H1 (cell line): Measurements from ENCODE around the gene SLC35F3. TPM values are rescaled to one million over a fixed set of nuclear protein-coding genes. Genes with fewer than 3 reads are reported as not detected.

Source experiments
- CTCF ChIA-PET: fragments of 300-600 bp; sonication (Branson Sonifier 250); formaldehyde crosslinking; loops from one replicate; lab custom pipeline; 2021; ENCODE audit not compliant: partially characterized antibody; lab: Charles Lee
- POLR2A ChIA-PET: fragments of 300-600 bp; sonication (Branson Sonifier 250); formaldehyde crosslinking; loops from one replicate; lab custom pipeline; 2021; ENCODE audit warnings: inconsistent platforms; ENCODE audit not compliant: partially characterized antibody; lab: Charles Lee
- DNase-seq, 2 experiments: peaks; one replicate each; pipeline versions ENCODE4 v3.0.0 to v3.0.0-alpha.2; 2010 to 2022; ENCODE audit warnings: low spot score in 2 of 2, low read depth in 1 of 2, mixed read lengths in 1 of 2
- FAIRE-seq: peaks from 2 replicates; lab custom pipeline; 2011; peaks lifted over from hg19 to GRCh38; lab: Jason Lieb, UNC
- H2AFZ ChIP-seq: 2 replicates; pipeline ENCODE4 v1.8.1; 2012; ENCODE audit warnings: low read length, inconsistent platforms
- H2AK5ac ChIP-seq: 2 replicates; pipeline ENCODE4 v1.6.1; 2013; ENCODE audit warnings: low read depth, low read length
- H2BK120ac ChIP-seq: replicated peaks from 2 replicates; pipeline ENCODE3; 2013; ENCODE audit warnings: low read depth, low read length, inconsistent platforms
- H2BK12ac ChIP-seq: 2 replicates; pipeline ENCODE4 v1.6.1; 2013; ENCODE audit warnings: low read depth, low read length
- H2BK15ac ChIP-seq: 2 replicates; pipeline ENCODE4 v1.6.1; 2013; ENCODE audit warnings: low read length
- H2BK20ac ChIP-seq: 2 replicates; pipeline ENCODE4 v1.6.1; 2013; ENCODE audit warnings: low read length
- H2BK5ac ChIP-seq: 2 replicates; pipeline ENCODE4 v1.6.1; 2013; ENCODE audit warnings: low read depth, low read length
- H3K14ac ChIP-seq: 2 replicates; pipeline ENCODE4 v1.6.1; 2013; ENCODE audit warnings: inconsistent platforms; ENCODE audit not compliant: insufficient read length
- H3K18ac ChIP-seq: 2 replicates; pipeline ENCODE4 v1.6.1; 2013; ENCODE audit warnings: low read length; ENCODE audit errors: extremely low read depth
- H3K23ac ChIP-seq: 2 replicates; pipeline ENCODE4 v1.6.1; 2013; ENCODE audit warnings: inconsistent platforms; ENCODE audit not compliant: insufficient read length
- H3K23me2 ChIP-seq: 2 replicates; pipeline ENCODE4 v1.6.1; 2013; ENCODE audit warnings: low read depth, low read length
- H3K27ac ChIP-seq: 2 replicates; pipeline ENCODE4 v1.6.1; 2011; ENCODE audit warnings: low read depth, low read length, inconsistent platforms
- H3K27me3 ChIP-seq, 4 experiments: replicated peaks in 1 of 4; 1 replicate in 1 of 4; 2 replicates in 3 of 4; pipeline versions ENCODE4 v1.6.1 to v1.8.1; 2011 to 2013; ENCODE audit warnings: low read length in 3 of 4, mild to moderate bottlenecking in 3 of 4, inconsistent platforms in 2 of 4, mixed read lengths in 2 of 4, moderate library complexity in 1 of 4; ENCODE audit not compliant: control insufficient read depth in 3 of 4, insufficient read depth in 3 of 4; ENCODE audit errors: extremely low read depth in 1 of 4
- H3K36me3 ChIP-seq, 4 experiments: 2 replicates each; pipeline versions ENCODE4 v1.6.1 to v1.8.1; 2011 to 2013; ENCODE audit warnings: mild to moderate bottlenecking in 4 of 4, low read length in 3 of 4, moderate library complexity in 2 of 4, control low read depth in 1 of 4, inconsistent platforms in 1 of 4; ENCODE audit not compliant: insufficient read depth in 4 of 4, control insufficient read depth in 2 of 4
- H3K4ac ChIP-seq: replicated peaks from 2 replicates; pipeline ENCODE3; 2013; ENCODE audit warnings: low read length, low read depth, mixed read lengths, inconsistent platforms; ENCODE audit not compliant: insufficient read length
- H3K4me1 ChIP-seq, 4 experiments: replicated peaks in 1 of 4; 1 replicate in 1 of 4; 2 replicates in 3 of 4; pipeline versions ENCODE4 v1.6.1 to v1.8.1; 2011 to 2013; ENCODE audit warnings: low read length in 3 of 4, inconsistent platforms in 2 of 4, mixed read lengths in 1 of 4; ENCODE audit not compliant: insufficient read depth in 4 of 4, control insufficient read depth in 3 of 4
- H3K4me2 ChIP-seq, 2 experiments: 2 replicates each; pipeline versions ENCODE4 v1.6.1 to v1.8.1; 2011 to 2013; ENCODE audit warnings: low read depth in 2 of 2, low read length in 2 of 2, control low read depth in 1 of 2, inconsistent platforms in 1 of 2, mild to moderate bottlenecking in 1 of 2; ENCODE audit not compliant: insufficient read depth in 1 of 2
- H3K4me3 ChIP-seq, 4 experiments: fragments of 200-600, 300-600 bp in 1 of 4; sonication (generic), shearing (Covaris generic), sonication (Bioruptor Twin) in 1 of 4; 2 replicates each; pipeline versions ENCODE4 v1.5.1 to v1.8.1; 2011 to 2016; ENCODE audit warnings: low read length in 4 of 4, low read depth in 3 of 4, control low read depth in 2 of 4, inconsistent platforms in 2 of 4, mild to moderate bottlenecking in 2 of 4, mixed read lengths in 1 of 4, moderate library complexity in 1 of 4; ENCODE audit not compliant: insufficient read depth in 2 of 4; ENCODE audit errors: extremely low read depth in 1 of 4
- H3K56ac ChIP-seq: replicated peaks from 2 replicates; pipeline ENCODE3; 2013; ENCODE audit warnings: low read depth, mild to moderate bottlenecking, mixed read lengths, low read length, inconsistent platforms; ENCODE audit not compliant: insufficient read length
- H3K79me1 ChIP-seq: 2 replicates; pipeline ENCODE4 v1.6.1; 2013; ENCODE audit warnings: low read depth, low read length, control low read depth
- H3K79me2 ChIP-seq, 2 experiments: 2 replicates each; pipeline versions ENCODE4 v1.6.1 to v1.8.1; 2012 to 2013; ENCODE audit warnings: low read length in 2 of 2, mild to moderate bottlenecking in 2 of 2, inconsistent platforms in 1 of 2; ENCODE audit not compliant: insufficient read depth in 2 of 2, control insufficient read depth in 1 of 2
- H3K9ac ChIP-seq, 4 experiments: replicated peaks in 1 of 4; 1 replicate in 1 of 4; 2 replicates in 3 of 4; pipeline versions ENCODE4 v1.6.1 to v1.8.1; 2011 to 2013; ENCODE audit warnings: low read depth in 3 of 4, low read length in 3 of 4, control low read depth in 2 of 4, mild to moderate bottlenecking in 2 of 4, moderate library complexity in 2 of 4, inconsistent platforms in 1 of 4; ENCODE audit errors: extremely low read depth in 1 of 4
- H3K9me3 ChIP-seq, 2 experiments: 2 replicates each; pipeline versions ENCODE4 v1.6.1 to v1.8.1; 2012 to 2013; ENCODE audit warnings: mild to moderate bottlenecking in 2 of 2, moderate library complexity in 2 of 2, control low read depth in 1 of 2, inconsistent platforms in 1 of 2, low read depth in 1 of 2, low read length in 1 of 2, mixed read lengths in 1 of 2; ENCODE audit not compliant: insufficient read depth in 2 of 2
- H4K20me1 ChIP-seq, 2 experiments: replicated peaks in 1 of 2; 2 replicates each; pipeline versions ENCODE3 to v1.8.1; 2011 to 2013; ENCODE audit warnings: inconsistent platforms in 2 of 2, low read length in 2 of 2, mild to moderate bottlenecking in 1 of 2; ENCODE audit not compliant: insufficient read depth in 2 of 2, control insufficient read depth in 1 of 2
- H4K5ac ChIP-seq: 2 replicates; pipeline ENCODE4 v1.6.1; 2013; ENCODE audit warnings: low read length, low read depth, mixed read lengths, inconsistent platforms; ENCODE audit not compliant: insufficient read length
- H4K8ac ChIP-seq: 2 replicates; pipeline ENCODE4 v1.8.0; 2013; ENCODE audit warnings: mild to moderate bottlenecking, moderate library complexity, low read length, inconsistent platforms; ENCODE audit not compliant: insufficient read depth; ENCODE audit errors: extremely low read depth
- H4K91ac ChIP-seq: replicated peaks from 2 replicates; pipeline ENCODE3; 2013; ENCODE audit warnings: low read length, mixed read lengths, inconsistent platforms; ENCODE audit not compliant: insufficient read length
- BACH1 ChIP-seq: IDR thresholded peaks from 2 replicates; pipeline ENCODE4 v1.6.1; 2012; ENCODE audit warnings: low read length, improper control_type of control experiment
- CTBP2 ChIP-seq: IDR thresholded peaks from 2 replicates; pipeline ENCODE4 v1.7.0; 2011; ENCODE audit warnings: borderline replicate concordance, mild to moderate bottlenecking, moderate library complexity, mixed read lengths, low read length; ENCODE audit not compliant: insufficient read depth, insufficient read length
- EP300 ChIP-seq, 2 experiments: IDR thresholded peaks; 1 replicate in 1 of 2; 2 replicates in 1 of 2; pipeline ENCODE4 v1.6.1; 2011 to 2012; ENCODE audit warnings: low read depth in 2 of 2, low read length in 2 of 2, mild to moderate bottlenecking in 2 of 2, borderline replicate concordance in 1 of 2, inconsistent platforms in 1 of 2, moderate library complexity in 1 of 2
- NANOG ChIP-seq: IDR thresholded peaks from 2 replicates; pipeline ENCODE4 v1.6.1; 2011; ENCODE audit warnings: low read length, low read depth, mild to moderate bottlenecking, inconsistent platforms; ENCODE audit not compliant: insufficient read depth, poor library complexity, severe bottlenecking
- SP4 ChIP-seq: IDR thresholded peaks from 2 replicates; pipeline ENCODE4 v1.6.1; 2012; ENCODE audit warnings: low read length, inconsistent platforms
- TEAD4 ChIP-seq: IDR thresholded peaks from 2 replicates; pipeline ENCODE4 v1.6.1; 2012; ENCODE audit warnings: low read depth, low read length, inconsistent platforms, mixed read lengths
- WGBS, 2 experiments: shearing (Covaris generic) in 1 of 2; methylation state at CpG; one replicate each; pipeline versions ENCODE4 v1.1.6 to v1.1.7; 2013 to 2015; ENCODE audit warnings: low lambda C conversion rate in 2 of 2, mixed read lengths in 2 of 2, inconsistent platforms in 1 of 2, low coverage in 1 of 2, missing lambda C conversion rate in 1 of 2; ENCODE audit not compliant: insufficient replicate concordance in 2 of 2, insufficient coverage in 1 of 2, insufficient read length in 1 of 2; ENCODE audit errors: extremely low coverage in 1 of 2, missing lambda C conversion rate in 1 of 2; 5-methylcytosine and 5-hydroxymethylcytosine counted together
- polyA plus RNA-seq, 7 experiments: library from polyadenylated mRNA; depleted of rRNA in 3 of 7; stranded (reverse) in 5 of 7; unstranded in 2 of 7; fragments of >200 nt in 5 of 7; fragments of 200-250 nt in 2 of 7; gene quantifications; 1 replicate in 5 of 7; 2 replicates in 1 of 7; 4 replicates in 1 of 7; pipeline versions ENCODE4 v1.2.1 to v1.2.3, GENCODE V29; 2011 to 2013; ENCODE audit warnings: missing spikeins in 2 of 7, mixed read lengths in 2 of 7
- total RNA-seq: library from RNA; stranded (reverse); fragmentation: NEBNext Ultra II Directional; extraction: Animal tissue kit (Norgen Biotek cat#: 25700); gene quantifications from 2 replicates; pipeline ENCODE4 v1.2.1, GENCODE V29; 2021

The SLC35F3 gene
- total and polyA plus RNA-seq, 2 of the 8 experiments (the other 6 are each of a cell fraction or from before 2014, with no cell fraction given): 0.78 to 1.2 TPM

GRCh38 chr1:234243521-234244260 is 339.2 kb downstream of the SLC35F3 start:
- H2BK120ac ChIP-seq: no peak overlapping the region
- no peak overlapping the region for H3K14ac ChIP-seq
- peaks cover 2% of the 10 kb centered on the region; the same call in 1 of the 2 replicates for H3K23me2 ChIP-seq
- no peak overlapping the region for H3K23ac ChIP-seq
- H3K4me3 ChIP-seq: no peak overlapping the region
- H2AFZ ChIP-seq: no peak overlapping the region
- no peak overlapping the region for H4K5ac ChIP-seq
- H3K27ac ChIP-seq: no peak overlapping the region
- no peaks in the 10 kb centered on the region for H3K27me3 ChIP-seq
- H4K20me1 ChIP-seq: no peaks in the 10 kb centered on the region
- no peak overlapping the region for H2BK20ac ChIP-seq
- no peak overlapping the region for H2BK12ac ChIP-seq
- DNase-seq (no peak), FAIRE-seq (no peak)
- H3K18ac ChIP-seq: no peak overlapping the region
- WGBS, 2 experiments: 85% methylated on average over 3 of the region's 3 CpGs; no CpG with 5 or more reads in 1 of the 2 experiments
- no peak overlapping the region for H3K56ac ChIP-seq
- H3K36me3 ChIP-seq: no peaks in the 10 kb centered on the region
- H3K4me2 ChIP-seq: no peak overlapping the region
- no peaks in the 10 kb centered on the region for H3K79me1 ChIP-seq
- no peaks in the 10 kb centered on the region for H3K79me2 ChIP-seq
- TF ChIP-seq NANOG (no peak), SP4 (no peak), BACH1 (no peak), TEAD4 (no peak), EP300 (IDR thresholded peaks at IDR 0.05; ENCODE audit: borderline replicate concordance in 1 of 2, low read depth in 2 of 2, low read length in 2 of 2) (no peak), CTBP2 (no peak)
- H3K9me3 ChIP-seq: no peaks in the 10 kb centered on the region
- no peak overlapping the region for H2BK5ac ChIP-seq
- H4K91ac ChIP-seq: no peak overlapping the region
- H3K4me1 ChIP-seq: no peaks in the 10 kb centered on the region
- H2BK15ac ChIP-seq: no peak overlapping the region
- H4K8ac ChIP-seq: no peak overlapping the region
- no peak overlapping the region for H3K4ac ChIP-seq
- ChIA-PET POLR2A (interaction anchor here (0.6 kb wide), 1 partner anchor 13 kb away, joined by 3 read pairs; no protein-coding TSS in a partner anchor), CTCF (interaction anchor here (0.8 to 2.2 kb wide), 4 partner anchors 12 to 66 kb away, joined by 3 to 11 read pairs (median 4); no protein-coding TSS in a partner anchor)
- H3K9ac ChIP-seq: no peak overlapping the region
- H2AK5ac ChIP-seq: no peak overlapping the region; the same call in 1 of the 2 replicates
